ENCODE data around the gene SUGCT.

SUGCT gene

DNA sequence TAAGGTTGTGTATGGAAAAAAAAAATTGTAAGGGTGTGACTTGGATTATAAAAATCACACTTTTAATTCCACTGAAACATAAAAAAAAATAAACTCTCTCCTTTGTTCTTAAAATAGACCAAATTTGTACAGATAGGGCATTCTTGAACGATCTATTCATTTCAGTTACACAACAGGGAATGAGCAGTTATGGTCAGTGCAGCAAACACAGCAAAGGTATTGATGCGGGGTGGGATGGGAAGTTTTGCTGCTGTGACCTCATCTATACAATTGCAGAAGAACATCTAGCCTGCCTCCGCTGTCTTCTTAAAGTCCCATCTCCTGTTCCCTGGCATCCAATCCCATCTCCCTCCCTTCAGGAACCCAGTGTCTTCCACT is 580.2 kb downstream of the SUGCT start:
- no peak for DNase-seq (ENCODE audit: low read depth in 3 of 3)

DNA sequence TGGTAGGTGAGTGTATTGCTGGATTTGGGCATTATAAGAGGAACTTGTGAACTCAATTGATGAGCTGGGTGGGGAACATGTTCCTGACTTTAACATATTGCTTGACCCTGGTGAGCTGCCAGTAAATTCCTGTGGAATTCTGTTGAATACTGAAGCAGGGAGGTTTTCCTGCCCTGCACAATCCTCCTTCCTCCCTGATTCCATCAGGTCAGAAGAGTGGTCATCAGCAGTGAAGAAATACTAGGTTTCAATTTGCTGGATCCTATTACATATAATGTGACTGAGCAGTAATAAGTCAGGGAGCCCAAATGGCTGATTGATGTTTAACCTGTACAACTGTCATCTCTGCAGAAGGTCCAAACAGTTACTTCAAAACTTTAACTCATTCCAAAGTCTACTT is 581.2 kb downstream of the SUGCT start:
- DNase-seq (ENCODE audit: low read depth in 3 of 3): no peak

DNA sequence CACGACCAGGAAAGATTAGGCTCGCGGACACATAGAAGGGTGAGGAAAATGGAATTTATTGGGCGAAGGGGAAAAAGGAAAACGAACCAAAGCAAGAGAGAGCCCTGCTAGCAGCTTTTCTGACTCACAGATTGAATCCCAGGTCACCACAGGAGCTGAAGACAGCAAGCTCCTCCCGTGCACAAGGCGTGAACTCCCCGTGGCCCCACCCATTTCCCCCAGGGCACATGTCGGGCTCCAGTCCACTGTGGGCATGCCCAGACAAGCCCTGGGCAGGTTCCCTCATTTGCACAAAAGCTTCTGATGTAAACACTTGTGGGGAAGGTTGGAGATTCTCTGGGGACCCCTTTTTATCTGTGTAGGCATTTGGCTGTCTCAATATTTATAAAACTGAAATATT is 582.4 kb downstream of the SUGCT start:
- DNase-seq (ENCODE audit: low read depth in 3 of 3): peak in 1 of 3 experiments; percentile 10

DNA sequence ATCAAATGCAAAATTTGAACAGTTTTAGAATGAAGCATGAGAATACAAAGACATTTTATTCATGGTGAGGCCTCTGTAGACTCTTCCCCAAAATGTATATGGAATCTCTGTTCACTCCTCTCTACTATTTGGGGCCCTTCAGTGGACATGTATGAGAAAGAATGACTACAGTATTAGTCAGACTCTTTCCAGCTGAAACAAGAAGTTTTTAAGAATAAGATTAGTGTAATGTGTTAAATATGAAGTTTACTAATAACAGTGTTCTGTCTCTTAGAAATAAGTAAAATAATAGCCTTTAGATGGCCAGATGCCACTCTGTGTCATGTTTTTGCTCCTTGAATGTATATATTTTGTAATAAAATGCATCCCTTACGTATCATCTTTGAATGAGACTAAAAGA is 585.6 kb downstream of the SUGCT start:
- DNase-seq (ENCODE audit: low read depth in 3 of 3): no peak

DNA sequence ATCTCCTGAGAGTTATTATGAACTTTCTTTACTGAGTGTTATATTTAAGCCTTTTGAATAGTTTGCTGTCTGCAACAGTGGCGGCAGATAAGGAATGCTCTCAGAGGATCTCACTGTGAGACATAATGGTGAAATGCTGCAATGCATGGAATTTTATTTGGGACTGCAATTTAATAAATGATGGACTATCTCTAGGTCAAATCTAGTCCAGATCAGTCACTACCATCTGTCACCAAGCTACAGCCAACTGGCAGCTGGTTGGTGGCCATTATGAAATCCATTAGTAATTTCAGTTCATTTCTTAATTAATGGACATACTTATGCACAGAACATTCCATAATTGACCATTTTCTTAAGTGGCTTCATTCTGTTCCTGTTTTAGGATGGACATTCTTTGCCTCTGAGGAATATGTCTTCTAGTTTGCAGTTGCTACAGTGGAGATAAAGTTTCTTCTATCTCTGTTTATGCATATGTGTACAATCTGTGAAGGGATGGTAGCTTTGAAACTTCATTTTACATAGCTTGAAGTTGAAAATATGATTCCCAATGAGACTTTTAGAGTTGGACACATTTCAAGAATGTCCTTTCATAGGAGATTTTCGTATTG is 586.6 kb downstream of the SUGCT start:
- DNase-seq (ENCODE audit: low read depth in 3 of 3): no peak

DNA sequence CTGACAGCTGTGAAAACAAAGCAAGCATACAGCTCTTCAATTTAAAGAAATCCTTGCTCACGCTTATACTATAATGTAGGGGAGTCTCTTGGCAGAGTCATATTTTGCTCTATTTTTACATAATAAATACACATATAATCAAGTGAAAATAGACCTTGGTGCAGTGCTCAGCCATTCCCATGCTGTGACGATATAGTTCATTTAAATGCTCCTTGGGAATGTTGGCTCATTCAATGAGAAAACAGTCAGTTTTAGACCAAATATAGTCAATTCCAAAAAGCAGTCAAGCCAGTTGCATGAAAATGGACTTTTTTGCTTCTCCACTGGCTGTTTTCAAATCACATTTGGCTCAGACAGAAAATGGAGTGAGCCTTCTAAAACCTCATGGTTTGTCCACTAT is 587.4 kb downstream of the SUGCT start:
- DNase-seq (ENCODE audit: low read depth in 3 of 3): no peak

DNA sequence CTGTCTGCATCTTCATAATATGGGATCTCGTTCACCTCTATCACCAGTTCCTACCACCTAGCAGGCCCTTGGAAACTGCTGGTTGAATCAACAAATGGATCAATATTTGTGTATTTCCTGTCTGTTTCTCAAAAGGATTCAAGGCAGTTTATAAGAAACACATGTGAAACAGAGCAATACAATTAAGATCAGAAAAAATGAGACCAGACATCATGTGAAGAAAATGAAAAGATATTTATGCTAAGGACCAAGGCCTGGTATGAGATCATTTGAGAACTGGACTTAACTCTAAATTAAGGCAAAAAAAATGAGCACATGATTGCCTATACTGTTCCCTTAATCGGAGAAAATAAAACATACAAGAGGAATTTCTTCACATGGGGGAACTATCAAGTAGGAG is 589.0 kb downstream of the SUGCT start:
- no peak for DNase-seq (ENCODE audit: low read depth in 3 of 3)

DNA sequence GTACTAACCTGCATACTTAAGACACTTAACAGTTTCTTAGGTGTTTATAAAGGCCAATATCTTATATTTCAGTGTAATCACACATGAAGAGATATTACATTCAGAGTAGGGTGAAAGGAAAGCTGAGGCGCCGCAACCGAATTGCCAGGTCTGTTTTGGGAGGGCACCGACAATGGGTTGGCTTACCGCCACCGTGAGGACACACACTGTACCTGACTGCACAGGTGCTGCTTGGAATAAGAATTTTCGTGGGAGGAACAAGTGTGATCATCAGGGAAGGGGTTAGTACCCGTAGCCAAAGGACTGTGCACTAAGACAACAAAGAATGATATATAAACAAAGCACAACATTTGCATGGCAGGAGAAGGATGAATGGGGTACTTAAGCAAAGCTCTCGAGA is 591.8 kb downstream of the SUGCT start:
- no peak for DNase-seq (ENCODE audit: low read depth in 3 of 3)

DNA sequence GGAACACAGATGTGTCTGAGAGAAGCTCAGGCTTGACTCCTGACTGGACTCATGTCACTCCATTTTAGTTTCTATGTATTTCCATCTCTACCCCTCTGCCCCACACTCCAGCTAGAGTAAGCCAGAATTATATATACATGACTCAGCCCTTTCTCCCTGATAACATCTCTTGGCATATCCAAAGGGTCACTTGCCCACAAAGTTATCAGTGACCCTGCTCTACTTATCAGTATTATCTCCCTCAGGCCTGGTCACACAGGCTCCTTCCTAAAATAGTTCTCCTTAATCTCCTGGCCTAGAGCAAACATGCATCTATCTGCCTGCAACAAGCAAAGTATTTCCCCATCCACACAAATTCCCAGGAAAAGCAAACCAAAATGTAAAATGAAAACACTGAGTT is 598.3 kb downstream of the SUGCT start:
- no peak for DNase-seq (ENCODE audit: low read depth in 3 of 3)

DNA sequence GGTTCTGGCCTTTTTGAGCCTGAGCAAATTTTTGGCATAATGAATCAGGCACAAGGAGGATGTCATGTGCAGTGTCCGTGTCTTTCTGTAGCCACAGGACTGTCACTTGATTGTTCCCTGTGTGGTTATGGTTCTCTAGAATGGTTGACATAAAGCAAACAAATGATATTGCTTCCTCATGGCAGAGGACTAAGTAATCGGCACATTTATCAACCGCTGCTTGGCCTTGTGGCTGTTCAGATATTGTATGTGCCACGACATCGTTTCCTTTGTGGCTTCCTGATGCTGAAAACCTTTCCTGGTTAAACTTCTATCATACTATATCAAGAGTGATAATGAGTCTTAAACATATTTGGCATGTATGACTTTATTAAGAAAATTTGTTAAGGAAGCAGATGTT is 598.8 kb downstream of the SUGCT start:
- no peak for DNase-seq (ENCODE audit: low read depth in 3 of 3)

DNA sequence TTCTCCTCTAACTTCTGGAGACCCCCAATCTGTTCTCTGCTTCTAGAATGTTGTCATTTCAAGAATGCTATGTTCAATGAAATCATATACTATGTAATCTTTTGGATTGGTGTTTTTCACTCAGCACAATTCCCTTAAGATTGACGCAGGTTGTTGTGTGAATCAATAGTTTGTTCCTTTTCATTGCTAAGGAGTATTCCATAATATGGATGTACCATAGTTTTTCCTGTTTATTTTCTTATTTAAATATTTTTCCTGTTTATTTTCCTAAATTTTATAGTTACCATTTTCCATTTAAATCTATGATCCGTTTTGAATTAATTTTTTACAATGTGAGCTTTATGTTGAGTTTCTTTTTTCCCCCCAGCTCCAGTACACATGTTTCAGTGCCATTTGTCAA is 604.5 kb downstream of the SUGCT start:
- no peak for DNase-seq (ENCODE audit: low read depth in 3 of 3)

DNA sequence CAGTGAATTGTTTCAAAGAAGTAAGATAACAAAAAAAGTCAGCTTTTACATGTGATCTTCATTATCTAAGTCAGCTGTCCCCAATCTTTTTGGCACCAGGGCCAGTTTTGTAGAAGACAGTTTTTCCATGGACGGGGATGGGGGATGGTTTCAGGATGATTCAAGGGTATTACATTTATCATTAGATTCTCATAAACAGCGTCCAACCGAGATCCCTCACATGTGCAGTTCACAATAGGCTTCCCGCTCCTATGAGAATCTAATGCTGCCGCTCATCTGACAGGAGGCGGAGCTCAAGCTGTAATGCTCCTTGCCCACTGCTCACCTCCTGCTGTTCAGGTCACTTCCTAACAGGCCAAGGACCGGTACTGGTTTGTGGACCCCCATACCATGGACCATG is 607.5 kb downstream of the SUGCT start:
- DNase-seq (ENCODE audit: low read depth in 3 of 3): no peak

DNA sequence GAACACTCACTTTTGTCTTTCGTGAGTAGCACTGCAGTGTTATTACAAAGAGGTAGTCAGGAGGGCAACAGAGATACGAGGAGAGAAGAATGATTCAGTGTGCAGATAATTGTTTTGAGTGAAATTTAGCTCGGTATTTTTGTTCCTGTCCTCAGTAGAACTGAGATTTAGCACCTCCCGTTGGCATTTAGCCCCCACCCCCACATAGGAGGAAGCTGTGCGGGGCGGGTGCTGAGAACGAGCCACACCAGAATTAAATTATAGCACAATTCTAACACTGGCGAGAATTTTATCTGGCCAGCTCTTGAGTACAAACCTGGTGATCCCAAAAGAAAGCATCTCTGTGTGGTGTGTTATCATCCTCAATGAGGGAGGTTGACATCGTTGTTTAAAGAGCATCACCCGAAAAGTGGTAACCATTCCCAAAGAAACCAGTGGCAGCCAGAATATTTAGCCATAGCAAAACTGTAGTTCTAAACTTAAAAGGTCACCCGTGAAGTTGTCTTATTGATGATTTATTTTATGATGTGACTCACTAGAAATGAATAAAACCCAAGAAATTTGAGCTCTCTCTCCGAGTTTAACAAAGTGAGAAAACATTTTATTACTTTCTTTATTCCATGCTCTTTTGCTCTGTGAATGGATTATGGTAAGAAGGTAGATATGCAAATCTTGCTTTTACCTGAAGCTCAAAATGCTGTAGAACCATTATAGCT is 612.2 kb downstream of the SUGCT start:
- no peak for DNase-seq (ENCODE audit: low read depth in 3 of 3)

DNA sequence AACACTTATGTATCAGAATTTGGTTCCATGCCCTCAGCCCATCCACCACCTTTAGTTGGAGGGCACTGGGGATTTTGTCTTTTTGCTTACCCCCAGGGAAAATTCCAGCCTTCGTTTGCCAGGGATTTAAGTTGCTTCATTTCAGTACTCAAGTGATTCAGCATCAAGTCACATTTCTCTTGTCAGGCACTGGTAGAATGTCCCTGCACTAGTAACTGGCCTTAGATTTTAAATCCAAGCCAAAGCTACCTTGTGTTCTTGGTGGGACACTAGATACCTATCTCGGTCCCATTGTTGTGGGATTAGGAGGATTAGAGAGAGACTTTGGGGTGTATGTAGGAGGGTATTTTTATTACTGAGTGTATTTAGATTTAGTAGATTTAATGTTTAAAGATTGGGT is 613.1 kb downstream of the SUGCT start:
- DNase-seq (ENCODE audit: low read depth in 3 of 3): no peak

DNA sequence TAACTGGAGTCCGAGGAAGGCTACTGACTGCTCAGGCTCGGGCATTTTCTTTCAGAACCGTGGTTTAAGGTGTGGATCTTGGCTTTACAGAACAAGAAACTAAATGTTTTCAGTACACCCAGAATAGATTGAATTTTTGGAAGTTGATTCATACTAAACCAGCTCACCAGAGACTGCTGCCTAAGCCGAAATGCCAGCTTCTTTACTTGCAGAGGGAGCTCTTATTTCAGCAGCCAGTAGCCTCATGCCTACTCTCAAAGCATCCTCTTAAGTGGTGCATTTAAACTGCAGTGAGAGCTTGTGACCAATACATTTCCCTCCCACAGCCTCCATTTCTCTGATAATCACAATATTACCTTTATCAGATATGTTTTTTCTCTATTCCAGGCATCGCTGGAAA is 615.1 kb downstream of the SUGCT start:
- no peak for DNase-seq (ENCODE audit: low read depth in 3 of 3)

DNA sequence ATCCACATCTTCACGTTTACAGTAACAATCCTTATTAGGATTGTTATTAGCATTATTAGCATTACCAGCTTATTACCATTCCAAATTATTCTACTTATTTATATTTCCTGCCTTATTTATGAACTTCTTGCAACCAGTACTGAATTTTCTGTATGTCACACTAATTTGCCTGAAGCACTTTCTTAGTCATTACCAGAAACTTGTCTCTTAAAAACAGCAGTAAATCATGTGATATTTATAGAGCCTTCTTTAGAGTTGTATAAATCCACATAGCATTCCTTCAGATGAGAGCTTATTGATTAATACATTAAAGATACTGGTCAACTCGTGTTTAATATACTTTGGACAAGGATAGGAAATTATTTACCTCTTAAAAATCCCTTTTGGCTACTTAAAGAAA is 618.6 kb downstream of the SUGCT start:
- DNase-seq (ENCODE audit: low read depth in 3 of 3): no peak

DNA sequence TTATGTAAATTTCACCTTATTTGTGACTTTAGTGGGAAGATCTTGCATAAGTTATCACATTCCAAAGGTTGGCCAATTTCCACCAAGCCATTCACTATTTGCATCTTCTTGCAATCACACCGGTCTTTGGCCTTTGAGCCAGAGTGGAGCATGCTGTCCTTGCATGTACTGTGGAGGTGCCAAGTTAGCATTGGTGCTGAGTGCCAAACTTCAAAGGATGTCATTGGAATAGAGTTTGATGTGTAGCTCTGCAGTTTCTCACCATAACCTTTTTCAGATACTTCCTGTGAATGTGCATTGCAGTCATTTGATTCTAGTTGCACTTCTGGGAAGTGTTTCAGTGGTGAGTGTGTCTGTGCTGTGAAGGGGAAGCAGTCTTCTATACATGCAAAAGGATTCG is 620.6 kb downstream of the SUGCT start:
- DNase-seq (ENCODE audit: low read depth in 3 of 3): no peak

DNA sequence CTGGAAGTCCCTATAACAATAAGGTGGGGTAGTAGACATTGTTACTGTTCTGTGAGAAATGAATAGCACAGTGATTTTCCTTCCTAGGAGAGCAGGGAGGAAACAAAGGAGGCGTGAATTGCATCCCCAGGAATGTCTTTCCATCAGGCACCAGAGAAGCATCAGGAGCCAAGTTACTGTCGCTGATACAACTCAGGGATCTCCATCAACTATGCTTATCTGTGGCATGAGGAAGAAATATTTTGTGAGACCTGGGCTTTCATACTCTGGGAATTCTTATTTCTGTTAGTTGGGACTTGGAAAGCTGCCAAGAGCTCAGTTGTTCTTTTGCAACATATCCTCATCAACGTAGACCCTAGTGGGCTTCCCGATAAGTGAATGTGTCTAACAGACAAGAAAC is 622.3 kb downstream of the SUGCT start:
- DNase-seq (ENCODE audit: low read depth in 3 of 3): no peak

DNA sequence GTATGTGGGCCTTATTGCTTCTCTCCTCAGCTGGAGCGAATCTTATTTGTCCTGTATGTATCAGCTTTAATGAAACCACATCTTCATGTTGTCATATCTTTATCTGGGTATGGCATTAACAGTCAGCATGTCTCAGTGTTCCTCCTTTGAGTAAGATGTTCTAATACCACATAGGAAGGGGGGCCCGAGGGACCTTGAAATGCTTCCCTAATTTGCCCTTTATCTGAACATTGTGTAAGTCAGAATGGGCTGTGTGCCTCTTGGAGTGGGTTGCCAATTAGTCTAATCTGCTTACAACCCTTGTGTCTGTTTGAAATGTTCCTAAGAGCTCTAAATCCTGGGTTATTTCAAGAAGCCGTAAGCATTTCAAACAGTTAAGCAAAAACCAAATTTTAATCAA is 623.8 kb downstream of the SUGCT start:
- no peak for DNase-seq (ENCODE audit: low read depth in 3 of 3)

DNA sequence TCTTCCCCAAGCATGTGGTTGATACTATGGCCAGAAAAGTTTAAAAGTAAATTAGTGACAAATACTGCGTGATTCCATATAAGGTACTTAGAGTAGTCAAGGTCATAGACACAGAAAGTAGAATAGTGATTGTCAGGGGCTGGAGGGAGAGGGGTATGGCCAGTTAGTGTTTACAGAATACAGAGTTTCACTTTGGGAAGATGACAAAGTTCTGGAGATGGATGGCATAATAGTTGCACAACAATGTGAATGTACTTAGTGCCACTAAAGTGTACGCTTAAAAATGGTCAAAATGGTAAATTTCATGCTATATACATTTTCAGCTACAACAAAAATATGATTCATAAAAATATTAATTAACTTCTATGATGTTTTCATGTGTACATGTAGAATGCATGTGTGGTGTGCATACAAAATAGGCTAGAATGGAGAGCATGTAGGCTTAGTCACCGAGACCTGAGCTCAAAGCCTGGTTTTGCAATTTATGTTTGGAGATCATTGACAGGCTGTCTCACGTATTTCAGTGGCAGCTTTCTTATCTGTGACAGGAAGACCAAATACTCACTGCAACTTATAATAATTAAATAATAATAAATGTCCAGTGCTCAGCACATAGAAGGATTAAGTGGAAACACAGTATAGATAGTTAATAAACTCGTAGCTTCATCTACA is 625.6 kb downstream of the SUGCT start:
- no peak for DNase-seq (ENCODE audit: low read depth in 3 of 3)

DNA sequence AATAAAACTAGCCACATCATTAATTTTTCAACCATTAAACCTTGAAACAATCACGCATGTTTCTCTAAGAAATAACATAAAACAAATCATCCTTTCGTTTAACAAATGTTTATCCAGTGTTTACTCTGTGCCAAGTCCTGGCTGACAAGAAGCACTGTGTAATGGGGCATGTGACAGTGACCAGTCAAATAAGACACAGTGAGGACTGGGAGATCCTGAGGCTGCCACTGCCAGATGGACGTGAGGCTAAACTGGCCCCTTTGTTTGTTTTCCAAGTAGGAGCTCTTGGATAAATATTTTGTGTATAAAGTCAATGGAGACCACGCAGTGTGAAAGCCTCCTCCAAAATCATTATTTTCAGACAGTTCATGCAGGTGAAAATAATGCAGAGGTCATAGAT is 626.2 kb downstream of the SUGCT start:
- DNase-seq (ENCODE audit: low read depth in 3 of 3): no peak

DNA sequence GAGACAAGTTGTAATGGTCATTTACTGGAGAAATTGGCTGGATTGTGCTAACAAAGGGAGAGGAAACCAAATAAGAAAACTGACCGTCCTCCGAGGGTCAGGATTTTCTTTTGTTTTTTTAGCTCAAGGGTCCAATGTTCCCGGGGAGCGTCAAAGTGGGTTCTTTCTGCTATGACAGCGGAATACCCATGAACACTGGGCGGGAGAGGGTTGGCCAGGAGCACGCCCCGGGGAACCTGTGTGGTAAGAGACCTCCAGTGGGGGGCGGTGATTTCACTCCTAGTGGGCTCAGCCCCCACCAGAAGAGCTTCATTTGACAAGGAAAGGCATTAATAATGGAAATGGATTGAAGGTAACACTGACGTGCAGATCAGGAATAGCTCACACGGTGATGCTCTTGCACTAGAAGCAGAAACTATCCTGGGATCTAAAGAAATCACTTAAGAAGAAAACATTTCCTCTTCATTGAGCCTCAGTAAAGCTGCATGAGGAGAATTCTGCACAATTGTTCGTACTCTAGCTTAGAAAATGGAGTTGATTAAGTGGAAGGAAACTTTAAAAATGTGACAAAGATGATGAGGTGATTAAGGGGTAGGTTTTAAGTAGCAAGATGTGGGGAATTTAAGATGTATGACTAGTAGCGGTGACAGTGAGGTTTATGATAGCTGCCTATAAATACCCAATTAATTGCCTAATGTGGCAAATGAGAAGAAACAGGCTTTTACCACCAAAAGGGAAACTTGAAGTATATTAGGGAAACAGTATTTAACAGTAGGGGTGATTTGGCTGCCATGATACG is 627.2 kb downstream of the SUGCT start:
- DNase-seq (ENCODE audit: low read depth in 3 of 3): no peak
